GM18907 (cell line): ENCODE data around the gene TMEFF1.

ENCODE experiments used
- ATAC-seq: cut with Tn5 transposase; IDR thresholded peaks from one replicate; pipeline ENCODE4 v1.9.1; 2021; ENCODE audit warnings: mild to moderate bottlenecking, moderate library complexity; ENCODE audit not compliant: unreplicated experiment

TMEFF1 gene

GRCh38 chr9:100573655-100574260 is 100.8 kb downstream of the TMEFF1 start:
- no peak for ATAC-seq

- no peak for ATAC-seq
Observed at GRCh38 chr9:100575006-100575405, 102.1 kb downstream of the TMEFF1 start.

DNA sequence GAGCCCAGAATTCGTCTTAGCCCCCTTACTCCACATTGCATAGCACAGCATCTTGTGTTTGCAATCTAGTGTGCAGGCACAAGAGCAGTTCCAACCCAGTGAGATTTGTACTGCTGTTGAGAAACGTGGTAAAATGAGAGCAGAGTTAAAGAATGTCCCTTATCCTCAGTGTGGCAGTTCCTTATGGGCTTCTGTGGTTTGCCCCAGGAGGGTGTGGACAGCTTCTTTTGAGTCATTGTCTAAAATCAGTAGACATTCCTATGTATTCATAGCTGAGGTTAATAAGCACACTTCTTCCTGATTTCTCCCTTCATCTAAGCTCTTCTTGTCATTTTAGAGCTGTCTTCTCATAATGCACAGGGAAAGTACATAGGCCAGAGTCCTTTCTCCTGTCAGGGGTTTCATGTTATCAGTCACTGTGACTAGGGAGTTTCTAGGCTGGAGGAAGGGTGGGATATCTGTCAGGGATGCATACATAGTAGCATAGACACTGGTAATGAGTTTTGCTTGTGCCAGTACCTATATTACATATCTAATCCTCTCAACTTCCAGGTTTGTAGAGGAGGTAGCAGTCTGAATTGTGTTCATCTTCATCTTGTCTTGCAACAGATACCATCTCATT is 102.9 kb downstream of the TMEFF1 start:
- ATAC-seq, result no peak

DNA sequence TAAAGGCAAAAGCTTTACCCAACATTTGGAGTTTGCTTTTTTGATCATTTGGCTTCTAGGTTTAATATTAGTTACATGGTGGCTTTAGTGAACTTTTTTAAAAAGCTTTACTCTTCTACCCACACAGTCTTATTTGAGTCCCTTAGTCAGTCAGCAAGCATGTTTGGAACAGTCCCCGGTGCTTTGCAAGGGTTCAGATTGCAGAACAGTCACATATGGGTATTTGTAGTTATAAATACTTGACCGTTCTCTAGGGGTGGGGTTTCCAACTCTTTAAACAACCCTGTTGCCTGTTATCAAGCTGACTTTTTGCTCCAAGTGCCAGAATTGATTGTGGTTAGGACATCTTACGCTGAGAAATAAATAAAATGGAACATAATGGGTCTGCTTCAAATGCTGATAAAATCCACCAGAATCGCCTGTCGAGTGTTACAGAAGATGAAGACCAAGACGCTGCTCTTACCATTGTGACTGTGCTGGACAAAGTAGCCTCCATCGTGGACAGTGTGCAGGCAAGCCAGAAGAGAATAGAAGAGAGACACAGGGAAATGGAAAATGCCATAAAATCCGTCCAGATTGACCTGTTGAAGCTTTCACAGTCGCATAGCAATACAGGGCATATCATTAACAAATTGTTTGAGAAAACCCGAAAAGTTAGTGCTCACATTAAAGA is 105.0 kb downstream of the TMEFF1 start, which contains the start of gene CAVIN4:
TSS of gene CAVIN4 (plus strand) at position 304 of the 673 bp plus-strand sequence. CDS start at position 369, 65 bp downstream.
- ATAC-seq, result no peak

- ATAC-seq, result no peak
Observed at GRCh38 chr9:100578610-100579009, 105.7 kb downstream of the TMEFF1 start.

GRCh38 chr9:100579665-100580064 is 106.7 kb downstream of the TMEFF1 start:
- ATAC-seq, result no peak

DNA sequence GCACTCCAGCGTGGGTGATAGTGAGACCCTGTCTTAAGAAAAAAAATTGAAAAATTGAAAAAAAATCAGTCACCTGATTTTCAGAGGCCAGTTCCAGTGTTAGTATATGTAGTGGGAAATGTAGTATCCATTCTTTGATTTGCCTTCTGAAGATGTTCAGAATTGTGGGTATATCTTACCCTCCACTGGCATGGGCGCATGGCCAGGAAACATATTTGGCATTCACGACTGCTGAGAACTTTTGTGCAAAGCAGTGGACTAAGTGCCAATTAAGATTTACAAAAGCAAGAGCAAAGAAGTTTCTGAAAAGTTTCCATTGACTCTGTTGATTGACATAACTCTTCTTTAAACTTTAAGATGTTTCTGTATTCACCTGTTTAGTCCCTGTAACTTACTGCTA is 107.3 kb downstream of the TMEFF1 start:
- ATAC-seq, result no peak

- ATAC-seq, result no peak
Observed at GRCh38 chr9:100581081-100581480, 108.1 kb downstream of the TMEFF1 start.

DNA sequence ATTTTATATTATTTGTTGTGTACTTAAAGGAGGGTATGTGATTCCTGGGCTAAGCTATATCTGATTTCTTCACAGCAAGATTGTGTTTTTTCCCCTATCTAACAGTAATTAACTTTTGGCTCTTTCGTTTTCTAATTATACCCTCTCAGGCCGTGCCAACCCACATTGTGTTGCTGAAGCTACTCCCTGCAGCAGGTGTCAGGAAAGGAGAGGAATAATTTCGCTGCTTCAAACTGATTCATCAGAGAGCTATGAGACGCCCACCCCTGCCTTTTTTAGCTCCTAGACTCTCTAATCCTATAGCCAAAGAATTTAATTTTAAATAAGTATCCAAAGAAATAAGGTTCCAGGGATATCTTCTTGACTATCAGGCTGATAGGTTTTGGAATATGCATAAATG is 108.7 kb downstream of the TMEFF1 start:
- ATAC-seq, result no peak

- ATAC-seq, result no peak
Observed at GRCh38 chr9:100583014-100583802, 110.3 kb downstream of the TMEFF1 start.

DNA sequence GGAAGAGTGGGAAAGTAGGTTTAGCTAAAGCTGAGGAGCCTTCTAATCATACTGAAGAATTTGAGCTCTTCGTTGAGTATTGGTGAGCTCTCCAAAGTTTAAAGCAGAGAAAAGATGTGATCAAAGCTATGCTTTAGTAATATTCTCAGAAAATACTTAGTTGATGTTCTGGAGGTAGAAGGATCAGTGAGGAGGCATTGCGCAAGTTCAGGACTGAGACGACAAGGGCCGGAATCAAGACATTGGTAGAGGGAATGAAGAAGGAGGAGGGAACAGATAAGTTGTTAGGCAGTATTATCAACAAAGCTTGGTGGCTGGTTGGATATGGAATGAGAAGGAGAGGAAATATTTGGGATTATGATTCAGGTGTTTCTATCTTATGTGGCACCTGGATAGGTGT is 112.0 kb downstream of the TMEFF1 start:
- ATAC-seq, result no peak

- ATAC-seq, result peak; percentile 48
Observed at GRCh38 chr9:100586093-100586492, 113.1 kb downstream of the TMEFF1 start.

- ATAC-seq, result no peak
Observed at GRCh38 chr9:100587375-100587774, 114.4 kb downstream of the TMEFF1 start.

DNA sequence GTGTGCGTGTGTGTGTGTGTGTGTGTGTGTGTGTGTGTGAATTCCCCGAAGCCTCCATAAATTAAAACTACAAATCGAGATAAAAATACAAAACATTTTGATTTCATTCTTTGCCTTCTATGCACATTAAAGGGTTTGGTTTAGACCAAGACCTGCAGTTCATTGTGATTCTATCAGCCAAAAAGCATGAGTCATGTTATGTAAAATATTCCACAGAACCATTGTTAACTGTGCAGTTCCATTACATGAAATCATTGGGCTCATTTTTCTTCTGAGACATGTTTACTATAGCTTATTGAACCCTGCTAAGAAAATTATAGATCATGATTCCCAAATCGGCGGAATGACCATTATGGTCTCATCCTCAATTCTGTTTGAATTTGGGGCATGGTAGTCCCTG is 116.6 kb downstream of the TMEFF1 start:
- no peak for ATAC-seq

DNA sequence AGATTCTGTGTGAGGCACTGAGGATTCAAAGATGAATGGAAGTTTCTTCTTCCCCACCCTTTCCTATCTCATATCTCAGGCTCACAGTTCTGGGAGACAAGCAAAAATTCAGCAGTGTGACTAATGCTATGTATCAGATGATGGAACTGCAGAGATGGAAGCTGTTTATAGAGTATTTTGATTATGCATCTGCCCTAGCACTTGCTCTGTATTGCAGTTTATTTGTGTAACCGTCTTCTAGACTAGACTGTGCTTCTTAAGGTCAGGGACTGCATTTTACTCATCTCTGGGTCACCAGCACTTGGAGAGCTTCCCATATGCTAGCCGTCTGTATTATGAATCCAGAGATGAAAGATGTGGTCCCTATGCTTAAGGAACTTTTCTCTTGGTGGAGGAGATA is 117.5 kb downstream of the TMEFF1 start:
- no peak for ATAC-seq

DNA sequence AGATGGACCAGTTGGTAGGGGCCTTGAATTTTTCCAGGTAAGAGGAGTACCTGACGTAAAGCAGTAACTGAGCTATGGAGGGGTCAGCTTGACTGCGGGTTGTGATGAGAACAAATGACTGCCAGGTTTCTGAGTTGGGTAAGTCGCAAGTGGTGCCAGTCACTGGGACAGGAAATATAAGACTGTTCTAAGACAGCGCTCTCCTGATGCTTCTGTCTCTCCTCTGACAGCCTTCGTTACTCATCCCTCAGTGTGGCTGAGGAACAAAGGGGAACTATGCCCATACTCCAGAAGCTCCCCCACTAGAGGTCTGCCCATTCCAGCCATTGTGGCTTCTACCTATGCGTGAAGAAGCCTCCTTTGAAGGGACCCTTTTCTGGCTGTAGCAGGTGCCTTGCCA is 118.2 kb downstream of the TMEFF1 start:
- no peak for ATAC-seq

GRCh38 chr9:100591639-100592412 is 118.9 kb downstream of the TMEFF1 start:
- ATAC-seq, result no peak

DNA sequence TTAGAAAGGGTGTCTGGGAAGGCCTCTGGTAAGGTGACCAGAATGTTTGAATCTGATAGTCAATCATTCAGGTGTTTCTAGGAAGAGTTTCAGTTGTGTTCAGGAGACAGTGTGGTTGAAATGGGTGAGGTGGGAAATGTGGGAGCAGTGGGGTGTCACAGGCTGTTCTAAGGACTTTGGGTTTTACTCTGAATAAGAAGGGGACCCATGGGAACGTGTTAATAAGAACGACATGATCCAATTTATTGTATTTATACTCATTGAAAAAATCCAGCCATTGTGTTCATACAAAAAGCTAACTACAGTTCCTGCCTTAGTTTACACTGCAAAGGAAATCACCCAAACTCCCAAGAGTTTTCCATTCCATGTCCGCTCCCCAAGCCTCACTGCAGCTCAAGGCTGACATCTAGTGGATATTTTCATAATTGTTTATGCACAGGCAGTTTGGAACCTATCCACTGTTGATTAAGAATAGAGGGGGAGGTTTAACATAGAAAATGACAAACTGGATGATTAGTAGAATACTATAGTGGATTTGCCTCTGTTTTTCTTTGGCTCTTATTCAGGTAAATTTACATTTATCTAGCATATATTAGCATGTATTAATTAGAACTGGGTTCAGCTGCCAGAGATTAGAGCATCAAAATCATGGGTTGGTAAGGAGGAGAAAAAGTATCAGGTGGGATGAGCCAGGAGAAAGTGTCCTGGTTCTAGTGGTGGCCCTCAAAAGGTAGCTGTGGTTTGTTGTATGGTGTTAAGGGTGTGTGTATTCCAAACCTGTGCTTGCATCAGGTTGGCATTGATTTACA is 122.6 kb downstream of the TMEFF1 start:
- ATAC-seq, result peak; percentile 48

DNA sequence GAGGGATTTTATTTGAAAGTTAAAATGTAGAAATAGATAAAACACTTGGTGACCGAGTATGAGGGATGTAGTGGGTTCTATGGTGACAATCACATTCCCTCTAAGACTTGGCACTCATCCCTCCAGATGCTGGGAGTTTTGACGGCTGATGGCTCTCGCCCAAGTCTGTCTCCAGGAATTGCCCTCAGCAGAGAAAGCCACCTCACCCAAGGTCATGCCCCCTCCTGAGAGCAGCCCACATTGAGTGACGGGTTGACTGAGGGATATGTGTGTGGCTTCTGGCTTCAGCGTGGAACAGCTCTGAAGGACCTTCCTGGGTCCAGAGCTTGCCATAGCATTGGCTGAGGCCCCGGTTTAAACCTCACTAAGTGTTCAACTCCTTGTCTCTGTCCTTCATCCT is 124.3 kb downstream of the TMEFF1 start:
- ATAC-seq, result no peak

DNA sequence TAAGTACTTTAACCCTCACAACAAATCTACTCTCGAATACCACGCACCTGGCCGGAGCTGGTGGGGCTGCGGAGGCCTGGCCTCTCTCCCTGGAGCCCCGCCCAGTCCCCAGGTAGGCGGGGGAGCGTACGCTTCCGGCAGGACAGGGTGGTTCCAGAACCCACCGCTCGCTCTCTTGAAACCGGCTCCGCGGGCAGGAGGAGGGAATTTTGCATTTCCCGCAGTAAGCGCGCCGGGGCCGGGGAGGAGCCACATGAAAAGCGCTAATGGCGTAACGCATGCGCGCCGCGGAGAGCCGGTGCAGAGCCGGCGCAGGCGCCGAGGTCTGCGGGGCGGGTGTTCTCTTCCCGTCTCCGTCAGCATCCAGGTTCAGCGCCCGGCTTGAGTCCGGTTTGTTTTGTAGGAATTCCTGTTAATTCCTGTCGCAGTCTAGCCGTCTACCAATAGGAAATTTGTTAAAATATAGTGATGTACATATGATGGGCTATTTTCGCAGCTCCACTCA is 125.7 kb downstream of the TMEFF1 start:
- ATAC-seq, result peak; percentile 83
